Vagina (tissue), 2 donors: ENCODE data around the gene PLAGL2. TPM values are rescaled to one million over a fixed set of nuclear protein-coding genes. Genes with fewer than 3 reads are reported as not detected.
A peak's percentile ranks its signal among the peaks of the same experiment; 100 is the strongest.

Experiments
- DNase-seq, 2 donors: peaks; one replicate each; pipeline ENCODE4 v3.0.0-alpha.2; 2017; ENCODE audit errors: extremely low spot score in 2 of 2
- H3K27ac ChIP-seq: fragments of 200-600 bp; sonication (generic); one replicate; pipeline ENCODE4 v1.5.1; 2019
- H3K27me3 ChIP-seq: fragments of 200-600 bp; sonication (generic); one replicate; pipeline ENCODE4 v1.5.1; 2019
- H3K36me3 ChIP-seq, 2 donors: fragments of 200-600 bp; sonication (generic); one replicate each; pipeline ENCODE4 v1.5.1; 2017 to 2019
- H3K4me1 ChIP-seq: fragments of 200-600 bp; sonication (generic); one replicate; pipeline ENCODE4 v1.5.1; 2019
- H3K4me3 ChIP-seq, 2 donors: fragments of 200-600 bp; sonication (generic); 1 replicate in 1 of 2; 2 replicates in 1 of 2; pipeline ENCODE4 v1.5.1; 2016 to 2019
- H3K9me3 ChIP-seq: fragments of 200-600 bp; sonication (generic); one replicate; pipeline ENCODE4 v1.5.1; 2019
- POLR2A ChIP-seq, 2 donors: fragments of 450-650 bp; IDR thresholded peaks; one replicate each; pipeline ENCODE4 v1.6.1; 2017; ENCODE audit warnings: antibody characterized with exemption in 2 of 2, mild to moderate bottlenecking in 2 of 2, moderate library complexity in 2 of 2
- POLR2AphosphoS5 ChIP-seq, 2 donors: sonication (generic); formaldehyde crosslinking; IDR thresholded peaks; one replicate each; pipeline ENCODE4 v1.9.0; 2017; ENCODE audit warnings: antibody characterized with exemption in 2 of 2, mild to moderate bottlenecking in 2 of 2, low read depth in 1 of 2; ENCODE audit not compliant: insufficient read depth in 1 of 2
- intact Hi-C: fragments of 100-400 bp; cut with DNase I; formaldehyde crosslinking; loops from one replicate; pipeline ENCODE4 v1.15.1; 2023
- total RNA-seq: library from RNA; depleted of rRNA; stranded (reverse); fragments of >200 nt; gene quantifications from one replicate; pipeline ENCODE4 v1.2.3, GENCODE V29; 2016
- TF ChIP-seq, protein P1 (sequence below), 3 experiments: fragments of 450-650 bp in 2 of 3; fragments of 200-600 bp in 1 of 3; sonication (generic) in 1 of 3; IDR thresholded peaks; one replicate each; pipeline ENCODE4 v1.5.1; 2017 to 2019; ENCODE audit warnings: antibody characterized with exemption in 3 of 3, mild to moderate bottlenecking in 2 of 3, moderate library complexity in 2 of 3

The PLAGL2 gene
- total RNA-seq, 1 donor from 2014 or later: 8.3 TPM

DNA sequence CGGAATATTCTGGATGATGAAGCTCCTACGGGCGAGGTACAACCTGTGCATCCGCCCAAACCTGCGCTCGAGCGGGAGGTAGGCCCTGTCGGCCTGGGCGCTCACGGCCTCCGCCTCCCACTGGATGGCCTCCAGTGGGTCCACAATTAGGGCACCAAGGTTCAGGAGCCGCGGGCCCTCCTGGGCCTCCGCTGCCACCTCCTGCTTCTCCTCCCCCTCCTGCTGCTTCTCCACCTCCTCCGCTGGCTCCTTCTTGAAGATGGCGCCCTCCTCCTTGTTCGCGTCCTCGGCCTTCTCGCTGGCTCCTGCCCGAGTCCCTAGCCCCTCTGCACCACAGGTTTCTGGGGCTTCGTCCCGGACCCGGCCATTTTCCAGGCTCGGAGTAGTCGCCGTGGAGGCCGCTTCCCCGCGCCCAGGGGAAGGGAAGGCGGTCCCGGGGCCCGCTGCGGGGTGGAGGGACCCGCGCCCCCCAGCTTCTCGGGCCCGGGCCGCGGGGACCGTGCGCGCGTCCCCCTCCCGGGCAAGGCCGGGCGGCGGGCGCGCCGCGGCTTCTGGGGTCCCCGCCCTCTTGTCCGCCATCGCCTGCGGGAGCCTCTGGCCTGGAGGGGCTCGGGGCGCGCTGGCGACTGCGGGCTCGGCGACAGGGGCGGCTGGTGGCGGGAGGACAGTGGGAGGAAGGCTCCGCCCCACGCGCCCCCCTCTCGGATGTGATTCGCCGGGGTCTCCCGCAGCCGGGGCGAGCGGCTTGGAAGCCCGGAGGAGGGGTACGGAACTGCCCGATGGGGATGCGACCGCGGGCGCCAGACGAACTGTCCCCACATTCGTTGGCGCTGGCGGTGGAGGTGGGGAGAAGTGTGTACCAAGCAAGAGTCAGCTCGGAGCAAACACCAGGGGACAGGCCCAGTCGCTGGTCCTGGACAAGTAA, 17.6 kb downstream of the PLAGL2 start:
- H3K9me3 ChIP-seq: no peaks in the 10 kb centered on the region
- no peaks in the 10 kb centered on the region for H3K27me3 ChIP-seq
- H3K4me3 ChIP-seq: peak overlapping the region; percentile 62 to 83
- peak overlapping the region; percentile 81 for H3K27ac ChIP-seq
- H3K4me1 ChIP-seq: peaks cover 25% of the 10 kb centered on the region
- TF ChIP-seq POLR2A (IDR thresholded peaks at IDR 0.05): no peak
- TF ChIP-seq, protein P1, sequence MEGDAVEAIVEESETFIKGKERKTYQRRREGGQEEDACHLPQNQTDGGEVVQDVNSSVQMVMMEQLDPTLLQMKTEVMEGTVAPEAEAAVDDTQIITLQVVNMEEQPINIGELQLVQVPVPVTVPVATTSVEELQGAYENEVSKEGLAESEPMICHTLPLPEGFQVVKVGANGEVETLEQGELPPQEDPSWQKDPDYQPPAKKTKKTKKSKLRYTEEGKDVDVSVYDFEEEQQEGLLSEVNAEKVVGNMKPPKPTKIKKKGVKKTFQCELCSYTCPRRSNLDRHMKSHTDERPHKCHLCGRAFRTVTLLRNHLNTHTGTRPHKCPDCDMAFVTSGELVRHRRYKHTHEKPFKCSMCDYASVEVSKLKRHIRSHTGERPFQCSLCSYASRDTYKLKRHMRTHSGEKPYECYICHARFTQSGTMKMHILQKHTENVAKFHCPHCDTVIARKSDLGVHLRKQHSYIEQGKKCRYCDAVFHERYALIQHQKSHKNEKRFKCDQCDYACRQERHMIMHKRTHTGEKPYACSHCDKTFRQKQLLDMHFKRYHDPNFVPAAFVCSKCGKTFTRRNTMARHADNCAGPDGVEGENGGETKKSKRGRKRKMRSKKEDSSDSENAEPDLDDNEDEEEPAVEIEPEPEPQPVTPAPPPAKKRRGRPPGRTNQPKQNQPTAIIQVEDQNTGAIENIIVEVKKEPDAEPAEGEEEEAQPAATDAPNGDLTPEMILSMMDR (IDR thresholded peaks at IDR 0.05): no peak
- TF ChIP-seq POLR2AphosphoS5 (IDR thresholded peaks at IDR 0.05; ENCODE audit: insufficient read depth in 1 of 2, low read depth in 1 of 2): peak in 1 of 2 donors; percentile 10
- DNase-seq: no peak
- H3K36me3 ChIP-seq: peaks cover 0 to 4% of the 10 kb centered on the region in 2 donors
- intact Hi-C loops: no loop called here

DNA sequence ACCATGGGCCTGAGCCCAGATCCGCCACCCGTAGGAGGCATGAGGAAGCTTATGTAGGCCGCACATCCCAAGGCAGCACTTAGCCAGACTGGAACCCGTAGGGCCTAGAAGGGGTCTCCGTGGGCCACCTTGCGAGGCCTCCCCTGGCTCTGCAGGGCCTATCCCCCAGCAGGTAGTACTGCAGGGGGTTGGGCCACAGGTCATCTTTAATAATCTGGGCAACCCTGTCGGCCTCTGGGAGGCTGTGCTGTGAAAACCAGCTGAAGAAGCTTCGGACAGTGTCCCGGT, 18.5 kb downstream of the PLAGL2 start:
- DNase-seq: no peak
- TF ChIP-seq POLR2A (IDR thresholded peaks at IDR 0.05) (no peak), POLR2AphosphoS5 (IDR thresholded peaks at IDR 0.05; ENCODE audit: insufficient read depth in 1 of 2, low read depth in 1 of 2) (no peak)
- TF ChIP-seq, protein P1 (IDR thresholded peaks at IDR 0.05): no peak
- Histone ChIP-seq H3K9me3 (no peaks in the 10 kb centered on the region), H3K4me3 (peak overlapping the region; percentile 62 to 83), H3K36me3 (no peaks in the 10 kb centered on the region), H3K4me1 (peaks cover 25% of the 10 kb centered on the region), H3K27me3 (no peaks in the 10 kb centered on the region), H3K27ac (no peak overlapping the region)
- intact Hi-C loops: no loop called here

DNA sequence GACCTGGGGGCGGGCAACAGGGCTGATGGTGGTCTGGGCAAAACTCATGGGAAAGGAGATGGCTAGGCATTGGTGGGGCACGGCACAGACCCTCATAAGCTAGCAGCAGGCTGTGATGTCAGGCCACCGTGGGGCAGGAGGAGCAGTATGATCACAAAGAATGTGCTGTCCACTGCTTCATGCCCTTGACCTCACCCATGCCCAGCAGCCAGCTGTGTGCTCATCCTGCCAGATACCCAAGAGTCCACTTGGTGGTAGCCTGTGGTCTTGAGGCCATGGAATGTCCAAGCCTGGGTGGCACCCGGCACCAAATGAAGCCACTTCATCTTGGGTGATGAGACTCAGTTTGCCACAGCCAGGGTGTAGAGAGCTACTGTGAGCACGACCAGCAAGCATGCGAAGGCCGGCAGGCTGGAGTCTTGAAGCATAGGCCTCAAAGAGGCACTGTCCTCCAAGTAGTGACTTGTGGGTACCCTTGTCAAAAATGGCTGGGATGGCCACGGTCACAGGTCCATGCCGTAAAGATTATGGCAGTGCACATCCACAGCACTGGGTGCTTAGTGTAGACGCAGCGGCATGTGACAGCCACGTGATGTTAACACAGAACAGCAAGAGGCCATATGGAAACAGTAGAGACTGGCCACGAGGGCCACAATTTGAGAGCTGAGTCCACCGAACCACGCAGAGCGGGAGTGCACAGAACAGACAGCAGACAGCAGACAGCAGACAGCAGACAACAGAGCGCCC, 19.0 kb downstream of the PLAGL2 start:
- H3K27me3 ChIP-seq: no peaks in the 10 kb centered on the region
- no peak for TF ChIP-seq POLR2A (IDR thresholded peaks at IDR 0.05)
- TF ChIP-seq, protein P1 (IDR thresholded peaks at IDR 0.05): no peak
- TF ChIP-seq POLR2AphosphoS5 (IDR thresholded peaks at IDR 0.05; ENCODE audit: insufficient read depth in 1 of 2, low read depth in 1 of 2): no peak
- intact Hi-C loops: no loop called here
- H3K27ac ChIP-seq: no peak overlapping the region
- H3K4me3 ChIP-seq: peak overlapping the region; percentile 62 to 83
- no peaks in the 10 kb centered on the region for H3K36me3 ChIP-seq
- peaks cover 25% of the 10 kb centered on the region for H3K4me1 ChIP-seq
- no peaks in the 10 kb centered on the region for H3K9me3 ChIP-seq
- DNase-seq: no peak

DNA sequence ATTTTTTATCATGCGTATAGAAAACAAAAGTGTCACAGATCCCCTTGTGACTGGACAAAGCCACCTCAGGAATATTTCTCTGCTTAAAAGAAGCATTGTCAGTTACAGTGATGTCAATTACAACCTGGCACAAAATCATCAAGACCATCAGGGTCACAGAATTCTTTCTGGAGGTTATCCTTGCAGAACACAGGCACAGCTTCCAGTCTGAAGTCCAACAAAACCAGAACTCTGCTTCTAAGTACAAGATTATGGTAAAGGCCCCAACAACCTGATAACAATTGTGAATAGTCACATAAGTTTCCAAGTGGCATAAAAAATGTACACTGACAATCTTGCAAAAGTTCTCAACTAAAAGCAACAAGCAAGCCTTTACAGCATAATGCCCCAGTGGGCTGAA, 21.0 kb downstream of the PLAGL2 start:
- Histone ChIP-seq H3K9me3 (no peaks in the 10 kb centered on the region), H3K36me3 (no peaks in the 10 kb centered on the region), H3K27ac (no peak overlapping the region), H3K4me3 (no peak overlapping the region), H3K27me3 (no peaks in the 10 kb centered on the region), H3K4me1 (peaks cover 25% of the 10 kb centered on the region)
- intact Hi-C loops: no loop called here
- TF ChIP-seq POLR2A (IDR thresholded peaks at IDR 0.05) (no peak), POLR2AphosphoS5 (IDR thresholded peaks at IDR 0.05; ENCODE audit: insufficient read depth in 1 of 2, low read depth in 1 of 2) (no peak)
- TF ChIP-seq, protein P1 (IDR thresholded peaks at IDR 0.05): no peak
- no peak for DNase-seq
